ENCODE data around the gene MMP11.
"Not testable (repeated sequence)": the region's sequence is repeated elsewhere in the genome, so short reads cannot be mapped to it uniquely, and the experiment has no call there.

MMP11 gene

DNA sequence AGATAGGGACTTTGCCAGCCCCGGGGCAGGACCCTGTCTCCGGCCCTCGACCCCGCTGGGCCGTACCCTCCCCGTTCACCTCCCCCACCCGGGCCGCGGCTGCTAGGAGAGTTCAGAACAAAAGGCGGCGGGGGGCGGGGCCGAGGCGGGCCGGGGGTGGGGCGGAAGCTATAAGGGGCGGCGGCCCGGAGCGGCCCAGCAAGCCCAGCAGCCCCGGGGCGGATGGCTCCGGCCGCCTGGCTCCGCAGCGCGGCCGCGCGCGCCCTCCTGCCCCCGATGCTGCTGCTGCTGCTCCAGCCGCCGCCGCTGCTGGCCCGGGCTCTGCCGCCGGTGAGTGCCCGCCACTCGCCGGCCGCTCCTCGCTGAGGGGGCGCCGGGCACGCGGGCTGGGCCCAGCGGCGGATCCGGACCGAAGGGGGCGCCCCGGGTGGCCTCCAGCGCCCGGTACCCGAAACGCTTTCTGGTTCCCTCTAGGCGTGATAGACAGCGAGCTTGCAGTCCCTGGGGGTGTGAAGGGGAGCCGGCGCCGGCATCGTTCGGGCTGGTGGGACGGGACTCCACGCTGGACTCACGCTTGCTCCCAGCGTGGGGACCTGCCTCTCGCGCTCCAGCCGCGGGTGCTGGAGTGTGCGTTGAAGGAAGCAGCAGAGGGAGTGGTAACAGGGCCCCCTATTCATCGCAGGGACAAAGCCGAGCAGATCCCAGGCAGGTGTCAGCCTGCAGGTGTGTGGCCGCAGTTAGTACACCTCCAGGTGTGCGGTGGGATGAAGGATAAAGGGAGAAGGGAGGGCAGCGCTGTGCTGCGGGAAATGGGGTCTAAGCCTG, at the start of gene MMP11:
TSS of gene MMP11 (plus strand) at position 201 of the 825 bp plus-strand sequence. CDS start at position 223, 22 bp downstream.
- TF ChIP-seq, protein P1, sequence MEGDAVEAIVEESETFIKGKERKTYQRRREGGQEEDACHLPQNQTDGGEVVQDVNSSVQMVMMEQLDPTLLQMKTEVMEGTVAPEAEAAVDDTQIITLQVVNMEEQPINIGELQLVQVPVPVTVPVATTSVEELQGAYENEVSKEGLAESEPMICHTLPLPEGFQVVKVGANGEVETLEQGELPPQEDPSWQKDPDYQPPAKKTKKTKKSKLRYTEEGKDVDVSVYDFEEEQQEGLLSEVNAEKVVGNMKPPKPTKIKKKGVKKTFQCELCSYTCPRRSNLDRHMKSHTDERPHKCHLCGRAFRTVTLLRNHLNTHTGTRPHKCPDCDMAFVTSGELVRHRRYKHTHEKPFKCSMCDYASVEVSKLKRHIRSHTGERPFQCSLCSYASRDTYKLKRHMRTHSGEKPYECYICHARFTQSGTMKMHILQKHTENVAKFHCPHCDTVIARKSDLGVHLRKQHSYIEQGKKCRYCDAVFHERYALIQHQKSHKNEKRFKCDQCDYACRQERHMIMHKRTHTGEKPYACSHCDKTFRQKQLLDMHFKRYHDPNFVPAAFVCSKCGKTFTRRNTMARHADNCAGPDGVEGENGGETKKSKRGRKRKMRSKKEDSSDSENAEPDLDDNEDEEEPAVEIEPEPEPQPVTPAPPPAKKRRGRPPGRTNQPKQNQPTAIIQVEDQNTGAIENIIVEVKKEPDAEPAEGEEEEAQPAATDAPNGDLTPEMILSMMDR (IDR thresholded peaks at IDR 0.05; ENCODE audit: borderline replicate concordance, control extremely low read depth, extremely low read depth, insufficient read depth, missing control alignments), result no peak
- peak; percentile 85 for DNase-seq (ENCODE audit: low spot score)
- in situ Hi-C loops (cut with MboI; ENCODE audit: low sequenced_read_pairs, unreplicated experiment), result no loop called here

DNA sequence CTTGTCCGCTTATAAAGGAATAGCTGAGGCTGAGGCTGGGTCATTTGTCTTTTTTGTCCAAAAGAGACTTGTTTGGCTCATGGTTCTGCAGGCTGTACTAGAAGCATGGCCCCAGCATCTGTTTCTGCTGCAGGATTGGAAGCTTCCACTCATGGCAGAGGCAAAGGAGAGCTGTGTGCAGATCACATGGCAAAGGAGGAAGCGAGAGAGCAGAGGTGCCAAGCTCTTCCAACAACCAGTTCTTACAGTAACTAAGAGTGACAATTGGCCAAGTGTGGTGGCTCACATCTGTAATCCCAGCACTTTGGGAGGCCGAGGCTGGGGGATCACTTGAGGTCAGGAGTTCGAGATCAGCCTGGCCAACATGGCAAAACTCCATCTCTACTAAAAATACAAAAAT, 44.5 kb upstream of the MMP11 start:
- DNase-seq (ENCODE audit: low spot score); in situ Hi-C loops (cut with MboI; ENCODE audit: low sequenced_read_pairs, unreplicated experiment): not testable (repeated sequence)

DNA sequence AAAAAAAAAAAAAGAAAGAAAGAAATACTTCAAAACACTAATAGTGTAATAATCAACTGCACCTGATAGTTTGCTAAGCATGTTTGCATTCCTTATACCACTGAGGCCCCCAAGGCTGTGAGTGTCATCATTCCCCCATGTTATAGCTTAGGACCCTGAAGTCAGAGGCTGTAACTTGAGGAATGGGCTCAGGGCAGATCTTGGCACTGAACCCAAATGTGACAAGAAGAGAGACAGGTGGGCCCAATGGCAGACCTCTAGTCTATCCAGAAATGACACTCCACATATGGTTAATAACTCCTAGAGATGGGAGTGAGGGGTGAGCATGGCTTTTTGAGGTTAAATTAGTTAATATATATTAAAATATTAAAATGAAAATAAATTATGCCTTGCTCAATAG, 35.0 kb upstream of the MMP11 start:
- DNase-seq (ENCODE audit: low spot score), result no peak
- TF ChIP-seq, protein P1 (IDR thresholded peaks at IDR 0.05; ENCODE audit: borderline replicate concordance, control extremely low read depth, extremely low read depth, insufficient read depth, missing control alignments), result no peak
- in situ Hi-C loops (cut with MboI; ENCODE audit: low sequenced_read_pairs, unreplicated experiment), result no loop called here

- in situ Hi-C loops (cut with MboI; ENCODE audit: low sequenced_read_pairs, unreplicated experiment), result no loop called here
- no peak for DNase-seq (ENCODE audit: low spot score)
- TF ChIP-seq, protein P1 (IDR thresholded peaks at IDR 0.05; ENCODE audit: borderline replicate concordance, control extremely low read depth, extremely low read depth, insufficient read depth, missing control alignments), result no peak
Measured at GRCh38 chr22:23742505-23743264, 30.0 kb upstream of the MMP11 start.

GRCh38 chr22:23743303-23743705, 29.3 kb upstream of the MMP11 start:
- TF ChIP-seq, protein P1 (IDR thresholded peaks at IDR 0.05; ENCODE audit: borderline replicate concordance, control extremely low read depth, extremely low read depth, insufficient read depth, missing control alignments), result no peak
- in situ Hi-C loops (cut with MboI; ENCODE audit: low sequenced_read_pairs, unreplicated experiment), result no loop called here
- no peak for DNase-seq (ENCODE audit: low spot score)

DNA sequence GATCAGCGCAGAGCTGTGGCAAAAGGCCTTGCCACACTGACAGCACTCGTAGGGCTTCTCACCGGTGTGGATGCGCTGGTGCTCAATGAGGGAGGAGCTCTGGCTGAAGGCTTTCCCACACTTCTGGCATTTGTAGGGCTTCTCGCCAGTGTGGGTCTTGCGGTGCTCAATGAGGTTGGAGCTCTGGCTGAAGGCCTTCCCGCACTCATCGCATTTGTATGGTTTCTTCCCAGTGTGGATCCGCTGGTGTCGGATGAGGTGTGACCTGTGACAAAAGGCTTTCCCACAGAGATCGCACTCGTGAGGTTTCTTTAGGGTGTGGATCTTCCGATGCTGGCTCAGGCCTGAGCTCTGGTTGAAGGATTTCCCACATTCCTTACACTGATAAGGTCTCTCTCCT, 28.6 kb upstream of the MMP11 start:
- in situ Hi-C loops (cut with MboI; ENCODE audit: low sequenced_read_pairs, unreplicated experiment), result no loop called here
- TF ChIP-seq, protein P1 (IDR thresholded peaks at IDR 0.05; ENCODE audit: borderline replicate concordance, control extremely low read depth, extremely low read depth, insufficient read depth, missing control alignments), result no peak
- no peak for DNase-seq (ENCODE audit: low spot score)

DNA sequence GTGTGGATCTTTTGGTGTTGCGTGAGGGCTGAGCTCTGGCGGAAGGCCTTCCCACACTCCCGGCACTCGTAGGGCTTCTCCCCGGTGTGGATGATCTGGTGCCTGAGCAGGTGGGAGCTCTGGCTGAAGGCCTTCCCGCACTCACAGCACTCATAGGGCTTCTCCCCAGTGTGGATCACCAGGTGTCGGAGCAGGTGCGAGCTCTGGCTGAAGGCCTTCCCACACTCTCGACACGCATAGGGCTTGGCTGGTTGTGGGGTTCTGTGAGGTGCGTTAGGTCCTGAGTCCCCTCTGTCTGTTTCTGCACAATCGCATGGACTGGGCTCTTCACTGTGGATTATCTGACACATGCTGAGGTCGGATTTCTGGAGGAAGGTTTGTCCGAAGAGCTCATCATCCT, 28.2 kb upstream of the MMP11 start:
- TF ChIP-seq, protein P1 (IDR thresholded peaks at IDR 0.05; ENCODE audit: borderline replicate concordance, control extremely low read depth, extremely low read depth, insufficient read depth, missing control alignments), result no peak
- in situ Hi-C loops (cut with MboI; ENCODE audit: low sequenced_read_pairs, unreplicated experiment), result no loop called here
- DNase-seq (ENCODE audit: low spot score), result no peak
